Large intestine (tissue), 3 donors: ENCODE results near the gene TM7SF2. TPM values are rescaled to one million over a fixed set of nuclear protein-coding genes. Genes with fewer than 3 reads are reported as not detected.

Experiments
- DNase-seq, 2 donors: peaks; one replicate each; pipeline versions ENCODE4 v3.0.0 to v3.0.0-alpha.2; 2013
- H3K27ac ChIP-seq: one replicate; pipeline ENCODE4 v1.5.1; 2013; ENCODE audit warnings: low read length
- H3K27me3 ChIP-seq: 2 replicates; pipeline ENCODE4 v1.6.1; 2013; ENCODE audit warnings: low read length; ENCODE audit not compliant: control insufficient read depth, insufficient read depth
- H3K36me3 ChIP-seq: 2 replicates; pipeline ENCODE4 v1.6.1; 2013; ENCODE audit warnings: low read length; ENCODE audit not compliant: control insufficient read depth, insufficient read depth
- H3K4me1 ChIP-seq: one replicate; pipeline ENCODE4 v1.6.1; 2013; ENCODE audit warnings: low read length; ENCODE audit not compliant: control insufficient read depth, insufficient read depth
- H3K4me3 ChIP-seq: one replicate; pipeline ENCODE4 v1.5.1; 2013; ENCODE audit warnings: low read length
- H3K9me3 ChIP-seq: one replicate; pipeline ENCODE4 v1.6.1; 2013; ENCODE audit warnings: mild to moderate bottlenecking, low read depth, low read length, moderate library complexity; ENCODE audit not compliant: control insufficient read depth
- WGBS: methylation state at CpG from one replicate; pipeline ENCODE4 v1.1.5; 2013; ENCODE audit warnings: low lambda C conversion rate; ENCODE audit not compliant: insufficient coverage; 5-methylcytosine and 5-hydroxymethylcytosine counted together
- polyA plus RNA-seq: library from polyadenylated mRNA; unstranded; fragments of 120-200 nt; gene quantifications from one replicate; pipeline ENCODE4 v1.2.1, GENCODE V29; 2013

TM7SF2 gene
- polyA plus RNA-seq, 1 donor, result 56.4 TPM

DNA sequence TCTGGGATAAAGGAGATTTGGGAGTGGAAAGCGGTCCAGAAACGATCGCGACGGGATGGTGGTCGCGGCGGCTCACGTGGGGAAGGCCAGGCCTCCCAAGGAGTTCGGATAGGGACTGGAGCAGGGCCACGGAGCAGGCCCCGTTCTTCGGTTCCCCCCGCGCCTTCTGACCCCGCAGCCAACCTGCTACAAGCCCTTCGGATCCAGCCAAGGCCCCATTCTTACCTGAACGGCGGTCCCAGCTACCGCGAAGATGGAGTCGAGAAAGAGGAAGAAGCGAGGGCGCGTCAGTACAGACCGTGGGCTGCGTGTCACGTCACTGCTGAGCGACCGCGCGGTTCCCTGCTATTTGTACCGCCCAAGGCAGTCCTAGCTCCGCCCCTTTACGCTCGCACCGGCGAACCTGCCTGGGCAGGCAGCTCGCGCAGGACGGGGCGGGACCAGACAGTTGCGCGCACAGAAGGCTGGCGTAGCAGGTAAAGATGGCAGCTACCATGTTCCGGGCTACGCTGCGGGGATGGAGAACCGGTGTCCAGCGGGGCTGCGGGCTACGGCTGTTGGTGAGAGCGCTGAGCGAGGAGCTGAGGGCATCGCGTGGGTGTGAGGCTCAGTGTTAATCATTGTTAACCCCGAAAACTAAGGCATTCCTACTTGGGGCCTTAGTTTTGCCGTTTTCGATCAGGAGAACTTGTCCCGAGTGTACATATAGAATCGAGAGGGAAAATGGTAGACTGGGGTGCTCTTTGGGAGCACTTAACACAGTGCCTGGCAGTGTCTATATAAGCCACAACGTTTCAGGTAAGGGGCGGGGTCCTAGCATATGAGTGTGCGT lies 10.4 kb downstream of the TM7SF2 start, which contains the start of the genes FAU and MRPL49:
Gene FAU (minus strand): TSS at position 270 of the 832 bp plus-strand sequence. CDS start 321 bp downstream, outside the sequence.
Gene MRPL49 (plus strand): TSS at position 457 of the 832 bp plus-strand sequence. CDS start 26 bp downstream, at position 483.
- Histone ChIP-seq H3K27ac (peak within 1 kb of the TSS; percentile 92), H3K4me1 (peaks cover 27% of the 10 kb centered on the region), H3K36me3 (peaks cover 60% of the 10 kb centered on the region), H3K4me3 (peak within 1 kb of the TSS; percentile 88), H3K9me3 (no peaks in the 10 kb centered on the region), H3K27me3 (no peaks in the 10 kb centered on the region)
- peak; percentile 99 for DNase-seq
- 0% methylated on average over 1 of the region's 64 CpGs for WGBS

DNA sequence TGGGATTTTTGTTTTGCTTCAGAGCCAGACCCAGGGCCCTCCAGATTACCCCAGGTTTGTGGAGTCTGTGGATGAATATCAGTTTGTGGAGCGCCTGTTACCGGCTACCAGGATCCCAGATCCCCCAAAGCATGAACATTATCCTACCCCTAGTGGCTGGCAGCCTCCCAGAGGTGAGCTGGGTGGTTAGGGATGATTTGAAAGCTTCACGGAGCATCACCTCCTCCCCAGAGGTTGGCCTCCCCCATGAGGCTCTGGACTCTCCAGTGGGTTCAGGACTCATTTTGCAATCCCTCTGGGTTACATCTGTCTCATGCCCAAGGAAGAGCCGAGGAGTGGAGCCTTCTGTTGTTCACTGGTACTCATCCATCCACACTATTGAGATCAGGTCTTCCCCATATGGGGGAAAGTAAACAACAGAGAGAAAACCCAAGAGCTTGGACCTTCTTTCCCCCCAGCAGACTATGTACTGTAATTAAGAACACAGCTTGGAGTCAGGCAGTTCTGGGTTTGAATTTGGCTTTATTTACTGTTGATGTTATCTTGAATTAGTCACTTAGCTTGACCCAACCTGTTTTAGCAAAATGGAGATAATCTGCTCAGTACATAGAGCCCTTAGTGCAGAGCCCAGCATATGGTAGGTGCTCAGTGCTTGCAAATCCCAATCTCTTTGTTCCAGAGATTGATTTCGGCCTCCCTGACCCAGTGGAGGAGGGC lies 13.0 kb downstream of the TM7SF2 start:
- Histone ChIP-seq H3K4me1 (peaks cover 20% of the 10 kb centered on the region), H3K27me3 (no peaks in the 10 kb centered on the region), H3K9me3 (no peaks in the 10 kb centered on the region), H3K36me3 (peaks cover 69% of the 10 kb centered on the region), H3K27ac (no peak overlapping the region), H3K4me3 (no peak overlapping the region)
- no CpG with 5 or more reads among the region's 5 CpGs for WGBS
- no peak for DNase-seq

DNA sequence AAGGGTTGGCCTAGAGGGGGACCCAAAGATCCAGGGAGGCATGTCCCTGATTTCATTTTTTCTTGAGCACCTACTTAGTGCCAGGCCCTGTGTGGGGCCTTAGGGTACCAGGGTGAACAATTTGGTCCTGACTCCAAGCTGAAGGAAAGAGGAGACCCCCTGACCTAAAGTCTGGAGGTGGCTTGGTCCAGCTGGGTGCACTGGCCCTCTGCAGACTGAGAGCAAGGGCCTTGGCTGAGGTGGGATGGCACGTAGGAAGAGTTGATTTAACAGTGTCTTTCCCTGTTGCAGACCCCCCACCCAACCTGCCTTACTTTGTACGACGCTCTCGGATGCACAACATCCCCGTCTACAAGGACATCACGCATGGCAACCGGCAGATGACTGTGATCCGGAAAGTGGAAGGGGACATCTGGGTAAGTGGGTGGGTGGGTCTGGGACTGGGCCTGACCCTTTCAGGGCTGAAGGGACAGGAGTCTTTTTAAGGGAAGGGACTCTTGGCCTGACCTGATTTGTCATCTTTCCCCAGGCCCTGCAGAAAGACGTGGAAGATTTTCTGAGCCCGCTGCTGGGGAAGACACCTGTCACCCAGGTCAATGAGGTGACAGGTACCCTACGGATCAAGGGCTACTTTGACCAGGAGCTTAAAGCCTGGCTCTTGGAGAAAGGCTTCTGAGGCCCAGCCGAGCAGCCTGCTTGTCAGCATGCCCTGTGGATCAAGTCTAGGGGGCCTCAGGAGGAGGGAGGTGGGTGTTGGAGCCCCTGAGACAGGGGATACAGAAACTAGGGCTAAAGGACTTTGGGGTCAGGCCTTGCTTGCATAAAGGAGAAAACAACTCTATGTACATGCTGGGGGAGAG lies 13.8 kb downstream of the TM7SF2 start:
- no peak for DNase-seq
- Histone ChIP-seq H3K27me3 (no peaks in the 10 kb centered on the region), H3K4me1 (peaks cover 16% of the 10 kb centered on the region), H3K27ac (no peak overlapping the region), H3K9me3 (no peaks in the 10 kb centered on the region), H3K4me3 (no peak overlapping the region), H3K36me3 (peaks cover 69% of the 10 kb centered on the region)
- no CpG with 5 or more reads among the region's 12 CpGs for WGBS

DNA sequence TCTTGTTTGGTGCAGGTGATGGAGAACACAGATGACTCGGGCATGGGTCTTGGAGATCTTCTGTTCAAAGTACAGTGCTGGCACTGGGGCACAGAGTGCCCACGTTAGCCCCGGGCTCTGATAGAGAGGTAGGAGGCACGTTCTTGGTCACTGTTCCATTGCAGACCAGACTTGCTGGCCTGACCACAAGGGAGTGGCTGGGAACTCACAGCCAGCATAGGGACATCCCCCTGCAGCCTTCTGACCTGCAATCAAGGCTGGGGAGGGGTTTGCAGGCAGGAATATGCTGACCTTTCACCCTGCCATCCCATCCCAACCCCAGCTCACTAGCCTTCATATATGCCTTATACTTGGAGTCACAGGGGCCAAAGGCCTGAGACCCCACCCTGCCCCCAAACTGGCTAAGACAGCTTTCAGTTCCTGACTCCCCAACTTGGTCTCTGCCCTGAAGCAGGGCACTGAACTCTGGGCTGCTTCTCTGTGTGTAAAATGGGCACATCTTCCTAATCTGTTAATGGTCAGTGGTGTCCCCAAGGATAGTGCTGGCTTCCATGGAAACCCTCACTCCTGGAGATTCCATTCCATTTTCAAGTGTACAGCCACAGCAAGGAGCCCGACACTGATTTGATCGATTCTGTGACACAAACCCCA lies 15.1 kb downstream of the TM7SF2 start:
- Histone ChIP-seq H3K4me1 (peaks cover 6% of the 10 kb centered on the region), H3K4me3 (no peak overlapping the region), H3K9me3 (no peaks in the 10 kb centered on the region), H3K36me3 (peaks cover 74% of the 10 kb centered on the region), H3K27me3 (no peaks in the 10 kb centered on the region), H3K27ac (no peak overlapping the region)
- DNase-seq, result no peak
- WGBS, result no CpG with 5 or more reads among the region's 6 CpGs

DNA sequence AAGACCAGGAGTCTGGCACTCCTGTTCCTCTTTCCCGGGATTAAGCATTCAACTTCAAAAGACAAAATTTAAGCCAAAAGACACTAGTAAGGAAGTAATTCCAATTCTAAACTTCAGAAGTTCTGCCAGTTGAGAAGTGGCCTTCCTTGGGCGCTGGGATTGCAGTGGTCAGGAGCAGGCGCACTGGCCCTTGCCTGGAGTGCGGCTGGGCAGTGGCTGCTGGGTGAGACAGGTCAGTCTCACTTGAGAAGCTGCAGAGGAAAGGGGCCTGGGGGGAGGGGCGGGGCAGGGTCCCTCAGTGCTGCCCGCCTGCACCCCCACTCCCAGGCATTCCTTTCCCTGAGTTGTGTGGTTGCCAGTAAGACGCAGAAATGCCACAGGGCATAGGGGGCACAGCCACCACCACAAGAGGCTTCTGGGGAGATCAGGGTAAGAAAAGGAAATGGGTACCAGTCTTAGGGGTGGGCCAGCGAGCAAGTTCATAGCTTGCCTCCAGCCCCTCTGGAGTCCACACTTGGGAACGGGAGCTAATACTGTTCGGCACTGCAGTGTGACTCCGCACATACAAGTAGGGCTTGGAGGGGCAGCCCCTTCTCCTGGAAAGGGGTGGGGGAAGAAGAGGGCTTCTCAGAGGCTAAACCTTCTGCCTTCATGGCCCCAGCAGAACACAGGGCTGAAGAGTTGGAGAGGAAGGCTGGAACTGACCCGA lies 16.0 kb downstream of the TM7SF2 start:
- H3K27ac ChIP-seq, result no peak overlapping the region
- H3K4me1 ChIP-seq, result peaks cover 13% of the 10 kb centered on the region
- H3K9me3 ChIP-seq, result no peaks in the 10 kb centered on the region
- no peak for DNase-seq
- no peaks in the 10 kb centered on the region for H3K27me3 ChIP-seq
- no peak overlapping the region for H3K4me3 ChIP-seq
- WGBS, result 100% methylated on average over 2 of the region's 12 CpGs
- peaks cover 83% of the 10 kb centered on the region for H3K36me3 ChIP-seq

DNA sequence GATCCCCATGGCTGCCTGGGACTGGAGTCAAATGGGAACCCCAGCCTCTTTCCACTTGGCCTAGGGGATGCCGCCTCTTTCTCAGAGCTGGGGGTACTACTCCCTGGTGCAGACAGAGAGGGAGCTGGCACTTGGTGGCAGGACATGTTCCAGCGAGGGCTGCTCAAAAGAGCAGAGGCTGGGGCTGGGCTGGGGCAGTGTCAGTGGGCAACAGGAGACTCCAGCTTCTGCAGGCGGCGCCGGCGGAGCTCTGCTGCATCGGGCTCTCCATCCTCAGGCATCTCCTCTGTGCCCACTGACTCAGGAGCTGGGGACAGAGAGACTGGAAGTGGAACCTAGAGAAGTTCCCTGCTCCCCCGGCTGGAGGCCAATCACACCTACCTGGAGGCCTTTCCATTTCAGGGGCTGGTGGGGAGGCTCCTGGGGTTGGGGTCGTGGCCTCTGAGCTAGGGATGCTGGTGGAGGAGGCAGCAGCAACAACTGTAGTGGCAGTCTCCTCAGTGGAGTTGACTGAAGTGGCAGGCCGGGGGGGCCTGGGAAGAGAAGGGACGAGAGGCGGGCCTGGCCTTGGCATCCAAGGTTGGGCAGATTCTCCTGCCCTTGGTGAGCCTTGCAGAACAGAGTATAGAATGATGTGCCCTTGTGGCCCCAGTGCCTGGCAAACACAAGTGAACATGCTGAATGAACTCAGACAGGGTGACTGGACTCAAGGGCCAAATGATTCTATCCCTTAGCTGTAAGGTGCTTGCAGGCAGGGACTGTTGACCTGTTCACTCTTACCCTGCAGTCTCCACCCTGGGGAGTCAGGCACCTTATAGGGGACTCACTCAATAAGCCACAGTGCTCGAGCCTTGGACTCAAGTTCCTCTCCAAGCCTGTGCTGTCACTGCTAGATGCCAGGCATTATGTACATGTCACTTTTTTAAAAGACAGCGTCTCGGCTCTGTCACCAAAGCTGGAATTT lies 16.8 kb downstream of the TM7SF2 start:
- peaks cover 88% of the 10 kb centered on the region for H3K36me3 ChIP-seq
- no peaks in the 10 kb centered on the region for H3K9me3 ChIP-seq
- no peaks in the 10 kb centered on the region for H3K27me3 ChIP-seq
- no peak overlapping the region for H3K4me3 ChIP-seq
- DNase-seq, result no peak
- no CpG with 5 or more reads among the region's 15 CpGs for WGBS
- H3K4me1 ChIP-seq, result peaks cover 14% of the 10 kb centered on the region
- no peak overlapping the region for H3K27ac ChIP-seq

DNA sequence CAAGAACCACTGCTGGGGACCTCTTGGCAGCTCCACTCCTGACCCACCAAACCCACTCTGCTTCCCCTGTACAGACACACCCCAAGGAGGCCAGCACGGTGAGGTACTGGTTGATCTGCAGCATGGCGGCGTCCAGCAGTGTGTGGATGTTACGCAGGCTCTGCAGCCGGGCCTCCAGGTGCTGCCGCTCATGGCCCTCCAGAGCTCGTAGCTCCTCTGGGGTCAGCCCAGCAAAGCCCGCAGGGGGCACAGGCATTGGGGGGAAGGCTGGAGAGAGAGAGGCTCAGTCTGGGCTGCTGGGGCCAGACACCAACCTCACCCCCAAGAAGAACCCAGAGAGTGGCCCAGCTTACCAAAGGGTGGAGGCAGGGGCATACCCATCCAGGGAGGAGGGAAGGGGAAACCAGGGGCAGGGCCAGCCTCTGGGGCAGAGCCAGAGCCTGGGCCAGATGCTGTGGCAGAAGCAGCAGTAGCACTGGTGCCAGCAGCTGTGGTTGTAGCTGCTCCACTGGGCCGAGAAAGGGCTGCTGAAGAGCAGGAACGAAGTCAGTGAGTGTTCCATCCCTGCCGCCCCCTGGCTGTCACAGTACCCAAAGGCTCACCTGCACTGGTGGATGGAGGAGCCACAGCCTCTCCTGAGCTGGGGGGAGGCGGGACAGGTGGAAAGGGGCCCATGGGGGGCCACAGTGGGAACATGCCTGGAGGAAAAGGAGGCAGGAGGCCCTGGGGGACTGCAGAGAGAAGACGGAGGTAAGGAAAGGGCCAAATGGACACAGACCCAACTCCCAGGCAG lies 18.2 kb downstream of the TM7SF2 start:
- Histone ChIP-seq H3K4me3 (no peak overlapping the region), H3K36me3 (peaks cover 81% of the 10 kb centered on the region), H3K9me3 (no peaks in the 10 kb centered on the region), H3K27me3 (no peaks in the 10 kb centered on the region), H3K4me1 (peaks cover 14% of the 10 kb centered on the region), H3K27ac (no peak overlapping the region)
- WGBS, result no CpG with 5 or more reads among the region's 13 CpGs
- no peak for DNase-seq

GRCh38 chr11:65130631-65131416 lies 19.2 kb downstream of the TM7SF2 start:
- no peak overlapping the region for H3K4me3 ChIP-seq
- H3K27me3 ChIP-seq, result no peaks in the 10 kb centered on the region
- no peak overlapping the region for H3K27ac ChIP-seq
- DNase-seq, result no peak
- H3K36me3 ChIP-seq, result peaks cover 71% of the 10 kb centered on the region
- no peaks in the 10 kb centered on the region for H3K9me3 ChIP-seq
- peaks cover 17% of the 10 kb centered on the region for H3K4me1 ChIP-seq
- no CpG with 5 or more reads among the region's 19 CpGs for WGBS
